ENCODE data around the gene CD151.

The CD151 gene

GRCh38 chr11:797296-798092 lies 35.3 kb upstream of the CD151 start:
- DNase-seq: peak; percentile 68 to 72

GRCh38 chr11:798093-798713 lies 34.5 kb upstream of the CD151 start, which contains the start of gene SLC25A22:
SLC25A22 (minus strand) TSS chr11:798281; CDS start chr11:795006, 3,275 bp downstream.
- peak; percentile 60 to 68 for DNase-seq

- no peak for DNase-seq
These were observed 33.0 kb upstream of the CD151 start for GRCh38 chr11:799641-800316.

GRCh38 chr11:800473-800872 lies 32.3 kb upstream of the CD151 start:
- no peak for DNase-seq

GRCh38 chr11:801097-801780 lies 31.5 kb upstream of the CD151 start:
- DNase-seq: no peak

- DNase-seq: no peak
These were observed 30.6 kb upstream of the CD151 start for GRCh38 chr11:802018-802617.

GRCh38 chr11:802693-803466 lies 29.9 kb upstream of the CD151 start:
- DNase-seq: no peak

GRCh38 chr11:803467-803742 lies 29.3 kb upstream of the CD151 start:
- DNase-seq: no peak

- DNase-seq: no peak
These were observed 28.8 kb upstream of the CD151 start for GRCh38 chr11:803770-804598.

GRCh38 chr11:804599-804964 lies 28.2 kb upstream of the CD151 start:
- DNase-seq: no peak

GRCh38 chr11:808427-809286 lies 24.1 kb upstream of the CD151 start:
- DNase-seq: no peak

GRCh38 chr11:809287-810039 lies 23.3 kb upstream of the CD151 start, which contains the start of gene RPLP2:
RPLP2 (plus strand) TSS chr11:809967; CDS start chr11:810235, 268 bp downstream.
- DNase-seq: peak; percentile 92 to 98

- DNase-seq: no peak
These were observed 22.6 kb upstream of the CD151 start for GRCh38 chr11:810040-810567.

- DNase-seq: no peak
These were observed 21.1 kb upstream of the CD151 start for GRCh38 chr11:811446-812245.

- no peak for DNase-seq
These were observed 20.4 kb upstream of the CD151 start for GRCh38 chr11:812390-812789.

GRCh38 chr11:813072-813455 lies 19.7 kb upstream of the CD151 start:
- DNase-seq: no peak

GRCh38 chr11:813456-814096 lies 19.2 kb upstream of the CD151 start:
- no peak for DNase-seq
